Uterus (tissue), 4 donors: Measurements from ENCODE around the gene SLC25A17. TPM values are rescaled to one million over a fixed set of nuclear protein-coding genes. Genes with fewer than 3 reads are reported as not detected.

ENCODE experiments used
- DNase-seq, 2 donors: peaks; one replicate each; pipeline ENCODE4 v3.0.0-alpha.2; 2019 to 2020
- H3K27ac ChIP-seq, 2 donors: fragments of 200-600 bp; sonication (generic); 1 replicate in 1 of 2; 2 replicates in 1 of 2; pipeline ENCODE4 v1.5.1; 2016 to 2018
- H3K27me3 ChIP-seq, 2 donors: fragments of 200-600 bp; sonication (generic); one replicate each; pipeline ENCODE4 v1.5.1; 2018 to 2019; ENCODE audit warnings: control low read depth in 1 of 2
- H3K36me3 ChIP-seq, 2 donors: fragments of 200-600 bp; sonication (generic); one replicate each; pipeline ENCODE4 v1.5.1; 2019; ENCODE audit warnings: control low read depth in 1 of 2
- H3K4me1 ChIP-seq, 2 donors: fragments of 200-600 bp; sonication (generic); one replicate each; pipeline ENCODE4 v1.5.1; 2018 to 2019; ENCODE audit warnings: control low read depth in 1 of 2
- H3K4me3 ChIP-seq, 2 donors: fragments of 200-600 bp; sonication (generic); 1 replicate in 1 of 2; 2 replicates in 1 of 2; pipeline ENCODE4 v1.5.1; 2018 to 2019; ENCODE audit warnings: mild to moderate bottlenecking in 1 of 2
- H3K9me3 ChIP-seq, 2 donors: fragments of 200-600 bp; sonication (generic); one replicate each; pipeline ENCODE4 v1.5.1; 2019; ENCODE audit warnings: control low read depth in 1 of 2
- CTCF ChIP-seq, 4 experiments: fragments of 200-600 bp in 2 of 4; fragments of 450-650 bp in 2 of 4; sonication (generic) in 2 of 4; IDR thresholded peaks; one replicate each; pipeline ENCODE4 v1.5.1; 2016 to 2019; ENCODE audit warnings: antibody characterized with exemption in 4 of 4, mild to moderate bottlenecking in 2 of 4, moderate library complexity in 1 of 4
- POLR2A ChIP-seq, 2 donors: fragments of 450-650 bp; IDR thresholded peaks; one replicate each; pipeline ENCODE4 v1.6.1; 2016; ENCODE audit warnings: antibody characterized with exemption in 2 of 2, mild to moderate bottlenecking in 1 of 2, moderate library complexity in 1 of 2
- intact Hi-C: fragments of 100-400 bp; cut with DNase I; formaldehyde crosslinking; loops from one replicate; pipeline ENCODE4 v1.15.1; 2023; ENCODE audit warnings: low total_unique reads
- total RNA-seq, 4 donors: library from RNA; depleted of rRNA in 3 of 4; stranded (reverse); fragments of >200 nt in 3 of 4; gene quantifications; one replicate each; pipeline versions ENCODE4 v1.1.0 to v1.2.4, GENCODE V29; 2014 to 2023
- donor health status: DM: yes; HTN: yes; CAD: no.

The SLC25A17 gene
- total RNA-seq, 4 donors from 2014 or later = 12.6 to 34.5 (median 20.7) TPM

- Histone ChIP-seq H3K27me3 (no peaks in the 10 kb centered on the region), H3K9me3 (no peaks in the 10 kb centered on the region), H3K4me1 (no peaks in the 10 kb centered on the region), H3K27ac (no peak overlapping the region), H3K36me3 (no peaks in the 10 kb centered on the region), H3K4me3 (no peak overlapping the region)
- no peak for TF ChIP-seq POLR2A (IDR thresholded peaks at IDR 0.05)
- TF ChIP-seq CTCF (IDR thresholded peaks at IDR 0.05) = no peak
- DNase-seq = no peak
- intact Hi-C loops = no loop called here
Observed at GRCh38 chr22:40741116-40741515, 78.0 kb downstream of the SLC25A17 start.

GRCh38 chr22:40739721-40740120 is 79.4 kb downstream of the SLC25A17 start:
- Histone ChIP-seq H3K4me1 (no peaks in the 10 kb centered on the region), H3K27ac (peak overlapping the region in 1 of 2 donors; percentile 5), H3K27me3 (no peaks in the 10 kb centered on the region), H3K9me3 (no peaks in the 10 kb centered on the region), H3K36me3 (no peaks in the 10 kb centered on the region), H3K4me3 (no peak overlapping the region)
- no peak for DNase-seq
- TF ChIP-seq POLR2A (IDR thresholded peaks at IDR 0.05) (no peak), CTCF (IDR thresholded peaks at IDR 0.05) (no peak)
- intact Hi-C loops = no loop called here

- H3K27ac ChIP-seq = peak overlapping the region; percentile 73 to 80
- no peak for DNase-seq
- intact Hi-C loops = no loop called here
- H3K9me3 ChIP-seq = no peaks in the 10 kb centered on the region
- no peaks in the 10 kb centered on the region for H3K36me3 ChIP-seq
- H3K27me3 ChIP-seq = no peaks in the 10 kb centered on the region
- no peak overlapping the region for H3K4me3 ChIP-seq
- TF ChIP-seq POLR2A (IDR thresholded peaks at IDR 0.05) (no peak), CTCF (IDR thresholded peaks at IDR 0.05) (no peak)
- H3K4me1 ChIP-seq = no peaks in the 10 kb centered on the region
Observed at GRCh38 chr22:40733919-40734318, 85.2 kb downstream of the SLC25A17 start.

- no peaks in the 10 kb centered on the region for H3K27me3 ChIP-seq
- DNase-seq = no peak
- H3K36me3 ChIP-seq = no peaks in the 10 kb centered on the region
- no peaks in the 10 kb centered on the region for H3K4me1 ChIP-seq
- no peak overlapping the region for H3K4me3 ChIP-seq
- H3K27ac ChIP-seq = peak overlapping the region; percentile 73 to 80
- intact Hi-C loops = no loop called here
- H3K9me3 ChIP-seq = no peaks in the 10 kb centered on the region
- TF ChIP-seq CTCF (IDR thresholded peaks at IDR 0.05) = no peak
- no peak for TF ChIP-seq POLR2A (IDR thresholded peaks at IDR 0.05)
Observed at GRCh38 chr22:40732999-40733292, 86.2 kb downstream of the SLC25A17 start.

GRCh38 chr22:40729284-40729683 is 89.9 kb downstream of the SLC25A17 start:
- intact Hi-C loops = no loop called here
- no peak overlapping the region for H3K27ac ChIP-seq
- H3K4me1 ChIP-seq = no peaks in the 10 kb centered on the region
- no peaks in the 10 kb centered on the region for H3K36me3 ChIP-seq
- H3K9me3 ChIP-seq = no peaks in the 10 kb centered on the region
- no peak for TF ChIP-seq POLR2A (IDR thresholded peaks at IDR 0.05)
- no peak for TF ChIP-seq CTCF (IDR thresholded peaks at IDR 0.05)
- no peak overlapping the region for H3K4me3 ChIP-seq
- no peaks in the 10 kb centered on the region for H3K27me3 ChIP-seq
- no peak for DNase-seq
